ENCODE measurements around the gene VPS51. TPM values are rescaled to one million over a fixed set of nuclear protein-coding genes. Genes with fewer than 3 reads are reported as not detected.

VPS51 gene
- total and polyA plus RNA-seq, 10 of the 15 experiments (the other 5 are each of a cell fraction or from before 2014, with no cell fraction given), result 1.5 to 279 (median 53.2) TPM

DNA sequence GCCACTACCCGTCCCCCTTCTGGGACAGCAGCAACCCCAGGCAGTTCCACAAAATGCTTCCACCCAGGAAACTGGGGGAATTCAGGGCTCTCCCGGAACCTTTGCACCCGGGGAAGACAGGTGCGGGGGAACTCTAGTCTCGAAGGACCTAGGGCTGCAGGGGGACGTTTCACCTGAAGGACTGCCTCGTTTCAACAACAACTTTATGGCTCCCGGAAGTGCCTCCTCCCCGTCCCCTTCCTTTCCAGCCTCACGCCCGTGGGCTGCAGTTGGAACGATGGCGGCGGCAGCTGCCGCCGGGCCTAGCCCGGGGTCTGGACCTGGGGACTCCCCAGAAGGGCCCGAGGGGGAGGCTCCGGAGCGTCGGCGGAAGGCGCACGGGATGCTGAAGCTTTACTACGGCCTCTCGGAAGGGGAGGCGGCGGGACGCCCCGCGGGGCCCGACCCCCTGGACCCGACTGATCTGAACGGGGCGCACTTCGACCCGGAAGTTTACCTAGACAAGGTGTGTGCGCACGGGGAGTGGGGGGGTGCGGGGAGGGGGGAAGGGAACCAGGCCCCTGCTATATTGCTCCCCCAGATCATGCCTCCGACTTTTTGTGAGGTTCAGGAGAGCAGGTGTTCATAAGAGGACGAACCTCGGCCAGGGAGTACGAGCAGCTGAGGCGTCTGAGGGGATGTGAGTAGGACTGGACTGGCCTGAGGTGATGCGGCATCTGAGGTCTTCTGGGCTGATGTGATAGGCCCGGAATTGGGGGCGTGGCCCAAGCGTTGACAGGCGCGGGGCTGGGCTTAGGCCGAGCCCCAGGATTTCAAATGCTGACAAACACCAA, at the start of gene VPS51 (continued):
- TF ChIP-seq, protein P1, sequence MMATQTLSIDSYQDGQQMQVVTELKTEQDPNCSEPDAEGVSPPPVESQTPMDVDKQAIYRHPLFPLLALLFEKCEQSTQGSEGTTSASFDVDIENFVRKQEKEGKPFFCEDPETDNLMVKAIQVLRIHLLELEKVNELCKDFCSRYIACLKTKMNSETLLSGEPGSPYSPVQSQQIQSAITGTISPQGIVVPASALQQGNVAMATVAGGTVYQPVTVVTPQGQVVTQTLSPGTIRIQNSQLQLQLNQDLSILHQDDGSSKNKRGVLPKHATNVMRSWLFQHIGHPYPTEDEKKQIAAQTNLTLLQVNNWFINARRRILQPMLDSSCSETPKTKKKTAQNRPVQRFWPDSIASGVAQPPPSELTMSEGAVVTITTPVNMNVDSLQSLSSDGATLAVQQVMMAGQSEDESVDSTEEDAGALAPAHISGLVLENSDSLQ (IDR thresholded peaks at IDR 0.05), result peak; percentile 77; the same call in 1 of the 2 replicates
- TF ChIP-seq, protein P2, sequence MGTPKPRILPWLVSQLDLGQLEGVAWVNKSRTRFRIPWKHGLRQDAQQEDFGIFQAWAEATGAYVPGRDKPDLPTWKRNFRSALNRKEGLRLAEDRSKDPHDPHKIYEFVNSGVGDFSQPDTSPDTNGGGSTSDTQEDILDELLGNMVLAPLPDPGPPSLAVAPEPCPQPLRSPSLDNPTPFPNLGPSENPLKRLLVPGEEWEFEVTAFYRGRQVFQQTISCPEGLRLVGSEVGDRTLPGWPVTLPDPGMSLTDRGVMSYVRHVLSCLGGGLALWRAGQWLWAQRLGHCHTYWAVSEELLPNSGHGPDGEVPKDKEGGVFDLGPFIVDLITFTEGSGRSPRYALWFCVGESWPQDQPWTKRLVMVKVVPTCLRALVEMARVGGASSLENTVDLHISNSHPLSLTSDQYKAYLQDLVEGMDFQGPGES (IDR thresholded peaks at IDR 0.05), result peak; percentile 73
- TF ChIP-seq DPF2 (IDR thresholded peaks at IDR 0.05) (peak; percentile 78), CHD1 (IDR thresholded peaks at IDR 0.05; ENCODE audit: low read depth, low read length) (no peak), ZZZ3 (IDR thresholded peaks at IDR 0.05; ENCODE audit: control insufficient read depth, insufficient read length, low read depth) (peak; percentile 94), NFIC (IDR thresholded peaks at IDR 0.05; ENCODE audit: low read depth, low read length) (peak; percentile 55; the same call in 1 of the 2 replicates), SREBF2 (IDR thresholded peaks at IDR 0.05; ENCODE audit: low read length) (peak; percentile 53; the same call in 1 of the 2 replicates), ZSCAN29 (IDR thresholded peaks at IDR 0.05) (peak; percentile 88)
- TF ChIP-seq, protein P3, sequence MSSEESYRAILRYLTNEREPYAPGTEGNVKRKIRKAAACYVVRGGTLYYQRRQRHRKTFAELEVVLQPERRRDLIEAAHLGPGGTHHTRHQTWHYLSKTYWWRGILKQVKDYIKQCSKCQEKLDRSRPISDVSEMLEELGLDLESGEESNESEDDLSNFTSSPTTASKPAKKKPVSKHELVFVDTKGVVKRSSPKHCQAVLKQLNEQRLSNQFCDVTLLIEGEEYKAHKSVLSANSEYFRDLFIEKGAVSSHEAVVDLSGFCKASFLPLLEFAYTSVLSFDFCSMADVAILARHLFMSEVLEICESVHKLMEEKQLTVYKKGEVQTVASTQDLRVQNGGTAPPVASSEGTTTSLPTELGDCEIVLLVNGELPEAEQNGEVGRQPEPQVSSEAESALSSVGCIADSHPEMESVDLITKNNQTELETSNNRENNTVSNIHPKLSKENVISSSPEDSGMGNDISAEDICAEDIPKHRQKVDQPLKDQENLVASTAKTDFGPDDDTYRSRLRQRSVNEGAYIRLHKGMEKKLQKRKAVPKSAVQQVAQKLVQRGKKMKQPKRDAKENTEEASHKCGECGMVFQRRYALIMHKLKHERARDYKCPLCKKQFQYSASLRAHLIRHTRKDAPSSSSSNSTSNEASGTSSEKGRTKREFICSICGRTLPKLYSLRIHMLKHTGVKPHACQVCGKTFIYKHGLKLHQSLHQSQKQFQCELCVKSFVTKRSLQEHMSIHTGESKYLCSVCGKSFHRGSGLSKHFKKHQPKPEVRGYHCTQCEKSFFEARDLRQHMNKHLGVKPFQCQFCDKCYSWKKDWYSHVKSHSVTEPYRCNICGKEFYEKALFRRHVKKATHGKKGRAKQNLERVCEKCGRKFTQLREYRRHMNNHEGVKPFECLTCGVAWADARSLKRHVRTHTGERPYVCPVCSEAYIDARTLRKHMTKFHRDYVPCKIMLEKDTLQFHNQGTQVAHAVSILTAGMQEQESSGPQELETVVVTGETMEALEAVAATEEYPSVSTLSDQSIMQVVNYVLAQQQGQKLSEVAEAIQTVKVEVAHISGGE (CRISPR knock-in tag; IDR thresholded peaks at IDR 0.05), result peak; percentile 99
- TF ChIP-seq, protein P4, sequence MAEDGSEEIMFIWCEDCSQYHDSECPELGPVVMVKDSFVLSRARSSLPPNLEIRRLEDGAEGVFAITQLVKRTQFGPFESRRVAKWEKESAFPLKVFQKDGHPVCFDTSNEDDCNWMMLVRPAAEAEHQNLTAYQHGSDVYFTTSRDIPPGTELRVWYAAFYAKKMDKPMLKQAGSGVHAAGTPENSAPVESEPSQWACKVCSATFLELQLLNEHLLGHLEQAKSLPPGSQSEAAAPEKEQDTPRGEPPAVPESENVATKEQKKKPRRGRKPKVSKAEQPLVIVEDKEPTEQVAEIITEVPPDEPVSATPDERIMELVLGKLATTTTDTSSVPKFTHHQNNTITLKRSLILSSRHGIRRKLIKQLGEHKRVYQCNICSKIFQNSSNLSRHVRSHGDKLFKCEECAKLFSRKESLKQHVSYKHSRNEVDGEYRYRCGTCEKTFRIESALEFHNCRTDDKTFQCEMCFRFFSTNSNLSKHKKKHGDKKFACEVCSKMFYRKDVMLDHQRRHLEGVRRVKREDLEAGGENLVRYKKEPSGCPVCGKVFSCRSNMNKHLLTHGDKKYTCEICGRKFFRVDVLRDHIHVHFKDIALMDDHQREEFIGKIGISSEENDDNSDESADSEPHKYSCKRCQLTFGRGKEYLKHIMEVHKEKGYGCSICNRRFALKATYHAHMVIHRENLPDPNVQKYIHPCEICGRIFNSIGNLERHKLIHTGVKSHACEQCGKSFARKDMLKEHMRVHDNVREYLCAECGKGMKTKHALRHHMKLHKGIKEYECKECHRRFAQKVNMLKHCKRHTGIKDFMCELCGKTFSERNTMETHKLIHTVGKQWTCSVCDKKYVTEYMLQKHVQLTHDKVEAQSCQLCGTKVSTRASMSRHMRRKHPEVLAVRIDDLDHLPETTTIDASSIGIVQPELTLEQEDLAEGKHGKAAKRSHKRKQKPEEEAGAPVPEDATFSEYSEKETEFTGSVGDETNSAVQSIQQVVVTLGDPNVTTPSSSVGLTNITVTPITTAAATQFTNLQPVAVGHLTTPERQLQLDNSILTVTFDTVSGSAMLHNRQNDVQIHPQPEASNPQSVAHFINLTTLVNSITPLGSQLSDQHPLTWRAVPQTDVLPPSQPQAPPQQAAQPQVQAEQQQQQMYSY (CRISPR knock-in tag; IDR thresholded peaks at IDR 0.05), result no peak
- TF ChIP-seq, protein P5, sequence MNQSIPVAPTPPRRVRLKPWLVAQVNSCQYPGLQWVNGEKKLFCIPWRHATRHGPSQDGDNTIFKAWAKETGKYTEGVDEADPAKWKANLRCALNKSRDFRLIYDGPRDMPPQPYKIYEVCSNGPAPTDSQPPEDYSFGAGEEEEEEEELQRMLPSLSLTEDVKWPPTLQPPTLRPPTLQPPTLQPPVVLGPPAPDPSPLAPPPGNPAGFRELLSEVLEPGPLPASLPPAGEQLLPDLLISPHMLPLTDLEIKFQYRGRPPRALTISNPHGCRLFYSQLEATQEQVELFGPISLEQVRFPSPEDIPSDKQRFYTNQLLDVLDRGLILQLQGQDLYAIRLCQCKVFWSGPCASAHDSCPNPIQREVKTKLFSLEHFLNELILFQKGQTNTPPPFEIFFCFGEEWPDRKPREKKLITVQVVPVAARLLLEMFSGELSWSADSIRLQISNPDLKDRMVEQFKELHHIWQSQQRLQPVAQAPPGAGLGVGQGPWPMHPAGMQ (IDR thresholded peaks at IDR 0.05; ENCODE audit: borderline replicate concordance), result 0 out of 2 replicates have a peak, but pooled peaks have one; percentile 22

All from GM12878 (cell line).